Stimulated activated CD4-positive, alpha-beta T cell treated with anti-CD3 and anti-CD28 coated beads, TNF-alpha, amount 100 ng/mL, for 1 hour (primary cell): Measurements from ENCODE around the gene IQGAP2.

Experiments used
- DNase-seq, 3 donors: peaks; one replicate each; pipeline ENCODE4 v3.0.0-alpha.2; 2020; ENCODE audit warnings: low read depth in 3 of 3, low spot score in 1 of 3

Gene IQGAP2

DNA sequence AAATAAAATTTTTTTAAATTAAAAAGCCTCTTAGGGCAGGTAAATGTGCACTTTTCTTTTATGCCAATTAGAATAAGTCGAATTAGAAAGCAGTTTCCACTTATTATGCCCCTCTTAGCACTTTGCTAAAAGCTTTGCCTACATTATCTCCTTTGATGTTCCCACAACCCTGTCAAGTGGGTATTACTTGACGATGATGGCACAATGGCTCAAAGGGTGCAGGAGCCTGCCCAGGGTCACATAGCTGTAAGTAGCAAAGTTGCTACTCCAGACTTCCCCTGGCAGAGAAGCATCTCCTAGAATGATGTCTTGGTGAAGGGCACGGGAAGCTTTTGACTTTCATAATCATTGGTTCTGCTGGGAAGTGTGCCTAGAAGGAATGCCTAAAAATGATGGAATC lies 18.4 kb upstream of the IQGAP2 start:
- no peak for DNase-seq

DNA sequence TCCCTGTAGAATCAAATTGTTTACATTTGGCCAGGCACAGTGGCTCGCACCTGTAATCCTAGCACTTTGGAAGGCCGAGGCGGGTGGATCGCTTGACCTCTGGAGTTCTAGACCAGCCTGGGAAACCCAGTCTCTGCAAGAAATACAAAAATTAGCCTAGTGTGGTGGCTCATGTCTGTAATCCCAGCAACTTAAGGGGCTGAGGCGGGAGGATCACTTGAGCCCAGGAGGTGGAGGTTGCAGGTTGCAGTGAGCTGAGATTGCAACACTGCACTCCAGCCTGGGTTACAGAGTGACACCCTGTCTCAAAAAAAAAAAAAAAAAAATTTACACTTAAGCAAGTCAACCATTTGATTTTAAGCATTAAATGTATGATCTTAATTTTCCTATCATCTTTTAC lies 17.5 kb upstream of the IQGAP2 start:
- DNase-seq = no peak

- DNase-seq = no peak
Observed at GRCh38 chr5:76386360-76386759, 16.7 kb upstream of the IQGAP2 start.

DNA sequence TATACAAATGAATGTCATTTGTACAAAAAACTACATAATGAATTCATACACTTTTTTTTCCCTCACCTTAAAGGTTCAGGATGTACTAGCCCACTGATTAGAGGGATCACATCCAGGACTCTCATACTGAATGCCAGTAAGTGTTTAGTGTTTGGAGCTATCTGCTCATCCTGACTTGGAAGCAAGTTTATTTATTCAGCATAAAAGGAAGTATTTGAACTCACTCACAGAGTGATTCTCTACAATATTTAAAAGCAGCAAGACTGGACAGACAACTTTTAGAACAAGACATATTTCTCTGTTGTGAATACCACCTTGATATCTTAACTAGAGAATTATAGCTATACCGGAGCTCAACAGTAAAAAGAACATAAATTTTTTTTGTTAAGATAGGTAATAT lies 14.8 kb upstream of the IQGAP2 start:
- no peak for DNase-seq

GRCh38 chr5:76388791-76389512 lies 14.1 kb upstream of the IQGAP2 start:
- DNase-seq = no peak

DNA sequence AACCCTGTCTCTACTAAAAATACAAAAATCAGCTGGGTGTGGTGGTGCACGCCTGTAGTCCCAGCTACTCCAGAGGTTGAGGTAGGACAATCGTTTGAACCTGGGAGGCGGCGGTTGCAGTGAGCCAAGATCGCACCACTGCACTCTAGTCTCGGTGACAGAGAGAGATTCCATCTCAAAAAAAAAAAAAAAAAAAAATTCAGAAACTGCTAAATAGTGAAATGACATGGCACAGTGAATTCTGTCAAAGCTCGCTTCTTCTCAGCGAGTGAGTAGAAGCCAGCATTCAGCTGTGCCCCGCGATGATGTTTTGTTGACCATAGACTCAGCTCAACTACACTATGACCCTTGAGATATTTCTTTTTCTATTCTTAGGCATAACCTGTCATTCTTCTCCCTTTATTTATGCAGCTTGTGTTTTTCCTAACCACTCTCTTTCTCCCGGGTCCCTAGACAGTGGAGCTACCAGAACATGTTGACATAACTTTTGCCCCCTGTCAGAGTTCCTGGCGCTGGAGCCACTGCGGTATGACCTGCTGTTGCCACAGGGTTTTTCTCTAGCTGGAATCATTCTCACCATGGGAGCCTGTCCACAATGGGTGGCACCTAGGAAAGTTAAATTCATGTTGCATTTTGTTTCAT lies 13.5 kb upstream of the IQGAP2 start:
- no peak for DNase-seq

DNA sequence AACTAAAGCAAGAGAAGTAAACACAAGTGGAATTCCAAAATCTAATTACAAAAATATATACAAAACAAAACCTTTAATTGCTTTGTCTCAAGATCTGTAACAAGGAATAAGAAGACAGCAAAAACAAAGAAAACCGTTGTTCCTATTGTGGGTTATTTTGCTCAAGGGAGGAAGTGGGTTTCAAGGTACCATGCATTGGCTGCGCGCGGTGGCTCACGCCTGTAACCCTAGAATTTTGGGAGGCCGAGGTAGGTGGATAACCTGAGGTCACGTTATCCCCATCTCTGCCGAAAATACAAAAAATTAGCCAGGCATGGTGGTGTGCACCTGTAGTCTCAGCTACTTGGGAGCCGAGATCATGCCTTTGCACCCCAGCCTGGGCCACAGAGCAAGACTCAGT lies 12.1 kb upstream of the IQGAP2 start:
- DNase-seq = no peak

- no peak for DNase-seq
Observed at GRCh38 chr5:76393035-76393680, 9.9 kb upstream of the IQGAP2 start.

- no peak for DNase-seq
Observed at GRCh38 chr5:76397200-76397599, 5.9 kb upstream of the IQGAP2 start.

- no peak for DNase-seq
Observed at GRCh38 chr5:76399268-76399667, 3.8 kb upstream of the IQGAP2 start.

GRCh38 chr5:76400466-76400865 lies 2.6 kb upstream of the IQGAP2 start:
- DNase-seq = no peak

DNA sequence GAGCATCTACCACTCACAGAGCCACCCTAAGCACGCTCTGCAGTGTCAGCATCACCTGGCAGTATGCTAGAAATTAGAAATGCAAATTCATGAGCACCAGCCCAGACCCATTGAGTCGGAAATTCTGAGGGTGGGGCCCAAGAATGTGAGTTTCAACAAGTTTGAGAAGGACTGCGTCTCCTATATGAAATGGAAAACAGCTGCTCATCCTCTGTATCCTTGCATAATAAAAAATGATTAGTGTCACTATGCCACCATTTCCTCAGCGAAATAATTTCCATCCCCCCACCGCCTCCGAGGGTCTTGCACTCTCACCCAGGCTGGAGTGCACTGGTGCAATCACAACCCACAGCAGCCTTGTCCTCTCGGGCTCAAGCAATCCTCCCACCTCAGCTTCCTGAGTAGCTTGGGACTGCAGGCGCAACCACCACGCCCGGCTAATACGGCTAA lies 1.3 kb upstream of the IQGAP2 start:
- no peak for DNase-seq

DNA sequence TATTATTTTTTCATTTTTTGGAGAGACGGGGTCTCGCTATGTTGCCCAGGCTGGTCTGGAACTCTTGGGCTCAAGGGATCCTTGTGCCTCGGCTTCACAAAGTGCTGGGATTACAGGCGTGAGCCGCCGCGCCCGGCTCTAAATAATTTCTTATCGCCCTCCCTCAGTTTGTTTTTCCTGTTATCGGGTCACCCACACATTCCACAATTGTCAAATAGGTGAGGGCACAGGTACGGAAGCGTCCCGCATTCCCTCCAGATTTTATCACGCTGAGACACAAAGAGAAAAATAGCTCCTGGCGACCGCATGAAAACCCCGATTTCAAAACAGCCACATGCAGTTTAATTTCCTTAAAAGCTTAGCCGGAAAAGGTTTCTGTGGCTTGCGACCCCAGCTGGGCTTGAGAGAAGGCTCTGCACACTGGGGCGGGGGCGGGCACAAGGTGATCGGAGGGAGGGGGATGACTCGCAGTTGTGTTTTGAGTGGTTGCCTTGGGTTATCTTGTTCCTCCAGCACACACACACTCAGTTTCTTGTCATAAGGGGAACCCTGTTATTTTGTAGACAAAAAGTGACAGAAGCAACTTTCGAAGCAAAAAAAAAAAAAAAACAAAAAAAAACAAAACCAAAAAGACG lies 717 bp upstream of the IQGAP2 start:
- peak; percentile 35 to 48 (median 40) for DNase-seq

DNA sequence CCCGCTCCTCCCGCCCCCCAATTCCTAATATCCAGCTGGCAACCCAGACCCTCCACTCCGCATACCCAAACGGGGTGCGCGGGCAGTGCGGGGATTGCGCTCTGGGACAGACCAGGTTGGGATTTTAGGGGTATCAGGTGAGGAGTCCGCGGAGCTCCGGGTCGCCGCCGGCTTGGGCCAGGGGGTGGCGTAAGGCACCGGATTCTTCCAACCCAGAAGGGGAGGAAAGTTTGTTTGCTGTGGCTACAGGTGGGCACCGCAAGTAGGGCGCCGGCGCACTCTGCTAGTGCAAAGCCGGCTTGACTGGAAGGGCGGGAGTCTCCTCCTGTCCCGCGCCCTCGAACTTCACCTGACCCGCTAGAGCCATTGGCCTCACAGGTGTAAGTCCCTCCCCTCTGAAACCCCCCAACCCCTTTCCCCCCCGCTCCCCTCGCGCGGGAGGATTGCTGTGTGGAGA lies 709 bp downstream of the IQGAP2 start:
- DNase-seq = peak; percentile 15 to 40 (median 28)

- DNase-seq = peak; percentile 32 to 51 (median 36)
Observed at GRCh38 chr5:76404223-76405211, 1.4 kb downstream of the IQGAP2 start.

- DNase-seq = no peak
Observed at GRCh38 chr5:76406014-76406413, 2.9 kb downstream of the IQGAP2 start.

- DNase-seq = no peak
Observed at GRCh38 chr5:76406673-76407072, 3.6 kb downstream of the IQGAP2 start.

GRCh38 chr5:76408104-76408654 lies 5.1 kb downstream of the IQGAP2 start:
- no peak for DNase-seq

- no peak for DNase-seq
Observed at GRCh38 chr5:76412511-76412910, 9.4 kb downstream of the IQGAP2 start.

GRCh38 chr5:76413746-76414145 lies 10.7 kb downstream of the IQGAP2 start:
- DNase-seq = no peak
